ENCODE data around the gene SORCS3.

The SORCS3 gene

DNA sequence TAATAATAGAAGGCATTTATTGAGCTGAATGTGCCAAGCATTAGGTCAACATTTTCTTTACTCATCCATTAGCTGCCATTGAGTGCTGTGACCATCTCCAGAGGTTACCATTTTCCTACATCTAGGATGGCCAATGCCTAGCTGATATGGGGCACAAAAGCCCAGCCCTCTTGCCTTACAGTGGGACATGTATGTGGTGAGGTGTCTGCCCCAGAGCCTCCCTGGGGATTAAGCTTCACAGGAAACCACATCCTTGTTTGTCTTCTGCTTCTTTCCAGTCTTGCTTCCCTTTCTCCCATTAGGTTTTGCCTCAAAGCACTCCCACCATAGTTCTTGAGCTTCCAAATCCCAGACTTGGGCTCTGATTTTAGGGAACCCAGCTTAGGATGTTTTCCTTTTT is 258.7 kb downstream of the SORCS3 start:
- Histone ChIP-seq H3K4me3 (replicated peaks; ENCODE audit: insufficient read depth, low read length) (no peak overlapping the region), H3K27me3 (ENCODE audit: insufficient read depth, poor library complexity, severe bottlenecking) (no peaks in the 10 kb centered on the region), H3K27ac (replicated peaks) (no peak overlapping the region)
- TF ChIP-seq SPI1 (IDR thresholded peaks at IDR 0.05; ENCODE audit: borderline replicate concordance, low read depth) = no peak
- TF ChIP-seq GABPA (IDR thresholded peaks at IDR 0.05; ENCODE audit: low read depth) = no peak
- TF ChIP-seq POLR2AphosphoS5 (IDR thresholded peaks at IDR 0.05; ENCODE audit: low read depth) = no peak
- TF ChIP-seq, protein P1, sequence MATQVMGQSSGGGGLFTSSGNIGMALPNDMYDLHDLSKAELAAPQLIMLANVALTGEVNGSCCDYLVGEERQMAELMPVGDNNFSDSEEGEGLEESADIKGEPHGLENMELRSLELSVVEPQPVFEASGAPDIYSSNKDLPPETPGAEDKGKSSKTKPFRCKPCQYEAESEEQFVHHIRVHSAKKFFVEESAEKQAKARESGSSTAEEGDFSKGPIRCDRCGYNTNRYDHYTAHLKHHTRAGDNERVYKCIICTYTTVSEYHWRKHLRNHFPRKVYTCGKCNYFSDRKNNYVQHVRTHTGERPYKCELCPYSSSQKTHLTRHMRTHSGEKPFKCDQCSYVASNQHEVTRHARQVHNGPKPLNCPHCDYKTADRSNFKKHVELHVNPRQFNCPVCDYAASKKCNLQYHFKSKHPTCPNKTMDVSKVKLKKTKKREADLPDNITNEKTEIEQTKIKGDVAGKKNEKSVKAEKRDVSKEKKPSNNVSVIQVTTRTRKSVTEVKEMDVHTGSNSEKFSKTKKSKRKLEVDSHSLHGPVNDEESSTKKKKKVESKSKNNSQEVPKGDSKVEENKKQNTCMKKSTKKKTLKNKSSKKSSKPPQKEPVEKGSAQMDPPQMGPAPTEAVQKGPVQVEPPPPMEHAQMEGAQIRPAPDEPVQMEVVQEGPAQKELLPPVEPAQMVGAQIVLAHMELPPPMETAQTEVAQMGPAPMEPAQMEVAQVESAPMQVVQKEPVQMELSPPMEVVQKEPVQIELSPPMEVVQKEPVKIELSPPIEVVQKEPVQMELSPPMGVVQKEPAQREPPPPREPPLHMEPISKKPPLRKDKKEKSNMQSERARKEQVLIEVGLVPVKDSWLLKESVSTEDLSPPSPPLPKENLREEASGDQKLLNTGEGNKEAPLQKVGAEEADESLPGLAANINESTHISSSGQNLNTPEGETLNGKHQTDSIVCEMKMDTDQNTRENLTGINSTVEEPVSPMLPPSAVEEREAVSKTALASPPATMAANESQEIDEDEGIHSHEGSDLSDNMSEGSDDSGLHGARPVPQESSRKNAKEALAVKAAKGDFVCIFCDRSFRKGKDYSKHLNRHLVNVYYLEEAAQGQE (IDR thresholded peaks at IDR 0.05; ENCODE audit: insufficient replicate concordance, low read depth) = no peak
- TF ChIP-seq, protein P2, sequence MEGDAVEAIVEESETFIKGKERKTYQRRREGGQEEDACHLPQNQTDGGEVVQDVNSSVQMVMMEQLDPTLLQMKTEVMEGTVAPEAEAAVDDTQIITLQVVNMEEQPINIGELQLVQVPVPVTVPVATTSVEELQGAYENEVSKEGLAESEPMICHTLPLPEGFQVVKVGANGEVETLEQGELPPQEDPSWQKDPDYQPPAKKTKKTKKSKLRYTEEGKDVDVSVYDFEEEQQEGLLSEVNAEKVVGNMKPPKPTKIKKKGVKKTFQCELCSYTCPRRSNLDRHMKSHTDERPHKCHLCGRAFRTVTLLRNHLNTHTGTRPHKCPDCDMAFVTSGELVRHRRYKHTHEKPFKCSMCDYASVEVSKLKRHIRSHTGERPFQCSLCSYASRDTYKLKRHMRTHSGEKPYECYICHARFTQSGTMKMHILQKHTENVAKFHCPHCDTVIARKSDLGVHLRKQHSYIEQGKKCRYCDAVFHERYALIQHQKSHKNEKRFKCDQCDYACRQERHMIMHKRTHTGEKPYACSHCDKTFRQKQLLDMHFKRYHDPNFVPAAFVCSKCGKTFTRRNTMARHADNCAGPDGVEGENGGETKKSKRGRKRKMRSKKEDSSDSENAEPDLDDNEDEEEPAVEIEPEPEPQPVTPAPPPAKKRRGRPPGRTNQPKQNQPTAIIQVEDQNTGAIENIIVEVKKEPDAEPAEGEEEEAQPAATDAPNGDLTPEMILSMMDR (IDR thresholded peaks at IDR 0.05; ENCODE audit: insufficient read depth, low read length) = no peak
- DNase-seq (ENCODE audit: low read depth in 1 of 2, low spot score in 1 of 2) = no peak

- H3K27ac ChIP-seq (replicated peaks) = no peak overlapping the region
- DNase-seq (ENCODE audit: low read depth in 1 of 2, low spot score in 1 of 2) = no peak
- H3K27me3 ChIP-seq (ENCODE audit: insufficient read depth, poor library complexity, severe bottlenecking) = peaks cover 3% of the 10 kb centered on the region
- H3K4me3 ChIP-seq (replicated peaks; ENCODE audit: insufficient read depth, low read length) = no peak overlapping the region
- TF ChIP-seq GABPA (IDR thresholded peaks at IDR 0.05; ENCODE audit: low read depth) = no peak
- TF ChIP-seq POLR2AphosphoS5 (IDR thresholded peaks at IDR 0.05; ENCODE audit: low read depth) = no peak
- TF ChIP-seq, protein P2 (IDR thresholded peaks at IDR 0.05; ENCODE audit: insufficient read depth, low read length) = no peak
- no peak for TF ChIP-seq SPI1 (IDR thresholded peaks at IDR 0.05; ENCODE audit: borderline replicate concordance, low read depth)
- TF ChIP-seq, protein P1 (IDR thresholded peaks at IDR 0.05; ENCODE audit: insufficient replicate concordance, low read depth) = no peak
Measured at GRCh38 chr10:104903433-104903832, 262.3 kb downstream of the SORCS3 start.

- H3K27ac ChIP-seq (replicated peaks) = no peak overlapping the region
- DNase-seq (ENCODE audit: low read depth in 1 of 2, low spot score in 1 of 2) = no peak
- TF ChIP-seq, protein P2 (IDR thresholded peaks at IDR 0.05; ENCODE audit: insufficient read depth, low read length) = no peak
- TF ChIP-seq, protein P1 (IDR thresholded peaks at IDR 0.05; ENCODE audit: insufficient replicate concordance, low read depth) = no peak
- no peak for TF ChIP-seq POLR2AphosphoS5 (IDR thresholded peaks at IDR 0.05; ENCODE audit: low read depth)
- TF ChIP-seq SPI1 (IDR thresholded peaks at IDR 0.05; ENCODE audit: borderline replicate concordance, low read depth) = no peak
- no peak for TF ChIP-seq GABPA (IDR thresholded peaks at IDR 0.05; ENCODE audit: low read depth)
- no peak overlapping the region for H3K4me3 ChIP-seq (replicated peaks; ENCODE audit: insufficient read depth, low read length)
- H3K27me3 ChIP-seq (ENCODE audit: insufficient read depth, poor library complexity, severe bottlenecking) = peaks cover 3% of the 10 kb centered on the region
Measured at GRCh38 chr10:104904753-104905323, 263.7 kb downstream of the SORCS3 start.

Data from HL-60 (cell line).